ENCODE measurements around the gene SLC39A13. TPM values are rescaled to one million over a fixed set of nuclear protein-coding genes. Genes with fewer than 3 reads are reported as not detected.
A peak's percentile ranks its signal among the peaks of the same experiment; 100 is the strongest.

Gene SLC39A13
- polyA plus RNA-seq, 3 donors: 4.8 to 27.4 (median 5.9) TPM

DNA sequence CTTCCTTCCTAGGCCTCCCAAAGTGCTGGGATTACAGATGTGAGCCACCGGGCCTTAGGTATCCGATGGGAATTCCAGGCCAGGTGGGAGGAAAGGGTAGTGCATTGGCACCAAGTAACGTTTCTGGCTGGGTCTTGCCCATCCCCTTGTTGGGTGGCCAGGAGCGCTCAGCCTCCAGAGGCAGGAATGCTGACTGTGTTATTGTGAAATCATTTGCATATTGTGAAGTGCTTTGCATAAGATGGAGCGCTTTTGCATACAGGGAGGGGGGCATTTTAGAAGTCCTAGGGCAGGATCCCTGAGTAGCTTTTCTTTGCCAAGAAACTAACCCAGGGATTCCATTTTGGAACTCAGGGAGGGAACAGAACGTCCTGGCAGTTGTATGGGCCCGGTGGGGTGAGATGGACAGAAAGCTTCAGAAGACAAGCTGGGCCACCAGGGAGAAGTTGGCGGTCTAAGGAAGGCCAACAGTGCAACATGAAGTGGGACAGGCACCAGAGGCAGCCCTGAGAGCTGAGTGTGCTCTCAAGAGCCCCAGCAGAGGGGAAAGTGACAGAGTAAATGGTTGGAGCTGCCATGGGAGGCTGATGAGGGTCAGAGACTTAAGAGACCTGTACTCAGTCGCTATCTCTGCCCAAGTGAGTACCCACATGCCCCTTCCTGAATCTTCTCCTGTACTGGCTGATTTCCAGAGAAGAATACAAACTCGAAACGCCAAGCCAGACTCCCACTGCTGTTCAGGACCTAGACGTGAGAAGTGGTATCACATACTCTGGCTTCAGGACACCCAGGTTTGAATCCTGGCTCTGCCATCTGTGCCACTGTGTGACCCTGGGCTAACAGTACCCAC, 1.3 kb upstream of the SLC39A13 start:
- no peaks in the 10 kb centered on the region for H3K27me3 ChIP-seq (ENCODE audit: control insufficient read depth in 2 of 2, insufficient read depth in 2 of 2, low read length in 2 of 2)
- no peaks in the 10 kb centered on the region for H3K9me3 ChIP-seq (replicated peaks in 1 of 2; ENCODE audit: control insufficient read depth in 1 of 2, insufficient read depth in 1 of 2, low read length in 2 of 2)
- H3K36me3 ChIP-seq (replicated peaks in 1 of 2; ENCODE audit: control insufficient read depth in 1 of 2, insufficient read depth in 2 of 2, low read length in 2 of 2): no peaks in the 10 kb centered on the region
- no peaks in the 10 kb centered on the region for H3K9me3 Mint-ChIP-seq
- H4K20me1 ChIP-seq (ENCODE audit: insufficient read depth, low read length): peaks cover 4% of the 10 kb centered on the region
- intact Hi-C loops (cut with micrococcal nuclease): no loop called here
- peak overlapping the region; percentile 98 to 100 (median 98) for H3K27ac Mint-ChIP-seq
- H3K36me3 Mint-ChIP-seq: no peaks in the 10 kb centered on the region
- H3K4me1 ChIP-seq (ENCODE audit: control insufficient read depth in 1 of 2, insufficient read depth in 2 of 2, low read length in 2 of 2): peaks cover 40 to 55% of the 10 kb centered on the region in 2 donors
- DNase-seq: peak; percentile 54 to 80 (median 80)
- WGBS (ENCODE audit: insufficient coverage): 22% methylated on average over 12 of the region's 12 CpGs
- TF ChIP-seq, protein P1, sequence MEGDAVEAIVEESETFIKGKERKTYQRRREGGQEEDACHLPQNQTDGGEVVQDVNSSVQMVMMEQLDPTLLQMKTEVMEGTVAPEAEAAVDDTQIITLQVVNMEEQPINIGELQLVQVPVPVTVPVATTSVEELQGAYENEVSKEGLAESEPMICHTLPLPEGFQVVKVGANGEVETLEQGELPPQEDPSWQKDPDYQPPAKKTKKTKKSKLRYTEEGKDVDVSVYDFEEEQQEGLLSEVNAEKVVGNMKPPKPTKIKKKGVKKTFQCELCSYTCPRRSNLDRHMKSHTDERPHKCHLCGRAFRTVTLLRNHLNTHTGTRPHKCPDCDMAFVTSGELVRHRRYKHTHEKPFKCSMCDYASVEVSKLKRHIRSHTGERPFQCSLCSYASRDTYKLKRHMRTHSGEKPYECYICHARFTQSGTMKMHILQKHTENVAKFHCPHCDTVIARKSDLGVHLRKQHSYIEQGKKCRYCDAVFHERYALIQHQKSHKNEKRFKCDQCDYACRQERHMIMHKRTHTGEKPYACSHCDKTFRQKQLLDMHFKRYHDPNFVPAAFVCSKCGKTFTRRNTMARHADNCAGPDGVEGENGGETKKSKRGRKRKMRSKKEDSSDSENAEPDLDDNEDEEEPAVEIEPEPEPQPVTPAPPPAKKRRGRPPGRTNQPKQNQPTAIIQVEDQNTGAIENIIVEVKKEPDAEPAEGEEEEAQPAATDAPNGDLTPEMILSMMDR (IDR thresholded peaks at IDR 0.05): no peak
- H3K4me3 Mint-ChIP-seq: peak overlapping the region; percentile 81 to 91
- H3K4me1 Mint-ChIP-seq: peaks cover 37% of the 10 kb centered on the region
- H2AFZ ChIP-seq (ENCODE audit: insufficient read depth, low read depth, low read length, poor library complexity, severe bottlenecking): peak overlapping the region; percentile 58
- H3K4me2 ChIP-seq (replicated peaks; ENCODE audit: extremely low read depth, low read length, poor library complexity, severe bottlenecking): peak overlapping the region; percentile 86
- H3K27ac ChIP-seq (ENCODE audit: low read depth in 1 of 2, low read length in 2 of 2): peak overlapping the region; percentile 94 to 100
- peaks cover 31% of the 10 kb centered on the region for H3K79me2 ChIP-seq (ENCODE audit: insufficient read depth, low read length)
- H3K27me3 Mint-ChIP-seq (ENCODE audit: low read depth in 3 of 3): peaks cover 0 to 2% (median 1%) of the 10 kb centered on the region in 3 donors
- H3K9ac ChIP-seq (ENCODE audit: insufficient read depth, low read length, poor library complexity, severe bottlenecking): peak overlapping the region; percentile 75
- H3K4me3 ChIP-seq (replicated peaks in 1 of 3; ENCODE audit: low read depth in 2 of 3, low read length in 3 of 3): peak overlapping the region; percentile 39 to 79 (median 45)

DNA sequence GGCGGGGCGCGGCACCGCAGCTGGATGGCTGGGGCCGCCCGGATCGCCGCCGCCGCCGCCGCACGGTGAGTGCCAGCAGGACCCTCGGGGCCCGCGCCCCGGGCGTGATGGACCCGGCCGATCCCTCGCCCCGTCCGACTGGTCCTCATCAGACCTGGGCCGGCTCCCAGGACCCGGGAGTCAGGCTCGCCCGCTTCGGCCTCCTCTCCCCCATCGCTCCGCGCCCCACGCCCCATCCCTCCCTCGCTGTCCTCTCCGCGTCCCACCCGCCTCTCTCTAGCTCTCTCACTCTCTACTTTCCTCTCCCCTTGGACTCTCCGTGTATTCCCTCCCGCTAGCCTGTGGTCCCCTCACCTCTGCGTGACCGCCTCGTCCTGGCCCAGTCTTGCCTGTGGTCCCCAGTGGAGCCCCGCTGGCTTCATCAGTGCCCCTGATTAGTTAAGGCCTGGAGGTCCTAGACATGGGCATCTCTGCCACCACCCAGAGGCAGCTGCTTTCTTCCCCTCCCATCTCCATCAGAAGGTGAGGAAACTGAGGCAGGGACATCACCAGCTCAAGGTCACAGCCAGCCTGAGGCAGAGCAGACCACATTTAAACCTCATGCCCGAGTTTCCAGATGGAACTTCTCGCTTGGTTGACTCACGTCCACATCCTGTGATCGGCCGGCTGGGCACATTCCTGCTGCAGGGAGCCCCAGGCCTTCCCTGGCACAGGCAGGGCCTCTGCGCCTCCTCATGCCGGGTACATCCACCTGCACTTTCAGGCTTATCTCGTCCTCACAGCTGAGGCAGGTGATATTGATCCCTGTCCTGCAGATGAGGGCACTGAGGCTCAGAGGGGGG, 429 bp downstream of the SLC39A13 start:
- H4K20me1 ChIP-seq (ENCODE audit: insufficient read depth, low read length): peaks cover 8% of the 10 kb centered on the region

More for the DNA sequence above, 429 bp downstream of the SLC39A13 start:
- TF ChIP-seq, protein P1 (IDR thresholded peaks at IDR 0.05): no peak
- 9% methylated on average over 50 of the region's 50 CpGs for WGBS (ENCODE audit: insufficient coverage)
- H3K36me3 Mint-ChIP-seq: peaks cover 4 to 6% of the 10 kb centered on the region in 2 donors
- peak overlapping the region; percentile 88 to 91 for H3K4me3 Mint-ChIP-seq
- H3K4me1 ChIP-seq (ENCODE audit: control insufficient read depth in 1 of 2, insufficient read depth in 2 of 2, low read length in 2 of 2): peaks cover 28 to 41% of the 10 kb centered on the region in 2 donors
- H3K4me1 Mint-ChIP-seq: peaks cover 28% of the 10 kb centered on the region
- H3K79me2 ChIP-seq (ENCODE audit: insufficient read depth, low read length): peaks cover 28% of the 10 kb centered on the region
- H3K36me3 ChIP-seq (replicated peaks in 1 of 2; ENCODE audit: control insufficient read depth in 1 of 2, insufficient read depth in 2 of 2, low read length in 2 of 2): peaks cover 2 to 4% of the 10 kb centered on the region in 2 donors
- peak in 1 of 3 donors; percentile 56 for DNase-seq
- H3K27ac Mint-ChIP-seq: peak overlapping the region; percentile 72 to 98 (median 88)
- H3K9me3 ChIP-seq (replicated peaks in 1 of 2; ENCODE audit: control insufficient read depth in 1 of 2, insufficient read depth in 1 of 2, low read length in 2 of 2): no peaks in the 10 kb centered on the region
- H3K4me2 ChIP-seq (replicated peaks; ENCODE audit: extremely low read depth, low read length, poor library complexity, severe bottlenecking): peak overlapping the region; percentile 89
- H3K9ac ChIP-seq (ENCODE audit: insufficient read depth, low read length, poor library complexity, severe bottlenecking): peak overlapping the region; percentile 75
- H3K9me3 Mint-ChIP-seq: no peaks in the 10 kb centered on the region
- H3K27ac ChIP-seq (ENCODE audit: low read depth in 1 of 2, low read length in 2 of 2): peak overlapping the region; percentile 27 to 74
- peaks cover 0 to 1% (median 0%) of the 10 kb centered on the region in 3 donors for H3K27me3 Mint-ChIP-seq (ENCODE audit: low read depth in 3 of 3)
- intact Hi-C loops (cut with micrococcal nuclease): loop anchor here (1.0 kb wide), 2 partner anchors 17 to 35 kb away; partner anchors contain the start of gene PSMC3 (in 1 of the 2)
- no peaks in the 10 kb centered on the region for H3K27me3 ChIP-seq (ENCODE audit: control insufficient read depth in 2 of 2, insufficient read depth in 2 of 2, low read length in 2 of 2)
- H2AFZ ChIP-seq (ENCODE audit: insufficient read depth, low read depth, low read length, poor library complexity, severe bottlenecking): peak overlapping the region; percentile 90
- peak overlapping the region; percentile 37 to 79 (median 50) for H3K4me3 ChIP-seq (replicated peaks in 1 of 3; ENCODE audit: low read depth in 2 of 3, low read length in 3 of 3)
